Peyer's patch (tissue), 4 donors: Measurements from ENCODE around the gene GPRIN3. TPM values are rescaled to one million over a fixed set of nuclear protein-coding genes. Genes with fewer than 3 reads are reported as not detected.

ENCODE experiments used
- DNase-seq, 3 donors: peaks; one replicate each; pipeline ENCODE4 v3.0.0-alpha.2; 2017 to 2019
- H3K27ac ChIP-seq, 4 donors: fragments of 200-600 bp; sonication (generic); one replicate each; pipeline ENCODE4 v1.5.1; 2016 to 2019
- H3K27me3 ChIP-seq, 2 donors: fragments of 200-600 bp; sonication (generic); one replicate each; pipeline ENCODE4 v1.5.1; 2019
- H3K36me3 ChIP-seq, 3 donors: fragments of 200-600 bp; sonication (generic); one replicate each; pipeline ENCODE4 v1.5.1; 2016 to 2019
- H3K4me1 ChIP-seq, 4 donors: fragments of 200-600 bp; sonication (generic); one replicate each; pipeline ENCODE4 v1.5.1; 2016 to 2019
- H3K4me3 ChIP-seq, 4 donors: fragments of 200-600 bp; sonication (generic); 1 replicate in 3 of 4; 2 replicates in 1 of 4; pipeline ENCODE4 v1.5.1; 2016 to 2019; ENCODE audit warnings: mild to moderate bottlenecking in 1 of 4
- H3K9me3 ChIP-seq, 4 donors: fragments of 200-600 bp; sonication (generic); one replicate each; pipeline ENCODE4 v1.5.1; 2016 to 2019; ENCODE audit warnings: mild to moderate bottlenecking in 1 of 4
- CTCF ChIP-seq, 6 experiments: fragments of 450-650 bp in 4 of 6; fragments of 200-600 bp in 2 of 6; sonication (generic) in 1 of 6; IDR thresholded peaks; one replicate each; pipeline ENCODE4 v1.5.1; 2017 to 2019; ENCODE audit warnings: antibody characterized with exemption in 6 of 6, mild to moderate bottlenecking in 3 of 6, moderate library complexity in 1 of 6
- POLR2A ChIP-seq, 2 donors: fragments of 450-650 bp; IDR thresholded peaks; one replicate each; pipeline ENCODE4 v1.5.1; 2017; ENCODE audit warnings: antibody characterized with exemption in 2 of 2, mild to moderate bottlenecking in 2 of 2, moderate library complexity in 2 of 2
- total RNA-seq, 4 donors: library from RNA; depleted of rRNA; stranded (reverse); fragments of >200 nt; gene quantifications; one replicate each; pipeline ENCODE4 v1.1.0, GENCODE V29; 2016

Gene GPRIN3
- total RNA-seq = 10 to 100 TPM; 13.1 to 26.8 (median 17.8) TPM

GRCh38 chr4:89307446-89308160 lies at the start of gene GPRIN3:
GPRIN3 (minus strand) TSS chr4:89307800; CDS start chr4:89250110, 57,690 bp downstream.
- Histone ChIP-seq H3K27ac (peak within 1 kb of the TSS; percentile 74 to 86 (median 80)), H3K4me1 (peaks cover 0 to 23% (median 2%) of the 10 kb centered on the region in 4 donors), H3K4me3 (peak within 1 kb of the TSS; percentile 47 to 73 (median 68)), H3K36me3 (no peaks in the 10 kb centered on the region), H3K9me3 (no peaks in the 10 kb centered on the region), H3K27me3 (no peaks in the 10 kb centered on the region)
- TF ChIP-seq CTCF (IDR thresholded peaks at IDR 0.05) (peak in 4 of 6 experiments; percentile 4 to 29 (median 17)), POLR2A (IDR thresholded peaks at IDR 0.05) (peak in 1 of 2 donors; percentile 24)
- peak; percentile 56 to 77 (median 76) for DNase-seq

GRCh38 chr4:89357340-89357739 lies 49.7 kb upstream of the GPRIN3 start:
- TF ChIP-seq CTCF (IDR thresholded peaks at IDR 0.05) (no peak), POLR2A (IDR thresholded peaks at IDR 0.05) (no peak)
- Histone ChIP-seq H3K9me3 (no peaks in the 10 kb centered on the region), H3K36me3 (no peaks in the 10 kb centered on the region), H3K4me1 (no peaks in the 10 kb centered on the region), H3K4me3 (no peak overlapping the region), H3K27ac (no peak overlapping the region), H3K27me3 (no peaks in the 10 kb centered on the region)
- DNase-seq = no peak

GRCh38 chr4:89356086-89356485 lies 48.5 kb upstream of the GPRIN3 start:
- Histone ChIP-seq H3K4me3 (no peak overlapping the region), H3K9me3 (no peaks in the 10 kb centered on the region), H3K27ac (no peak overlapping the region), H3K27me3 (no peaks in the 10 kb centered on the region), H3K36me3 (no peaks in the 10 kb centered on the region), H3K4me1 (no peaks in the 10 kb centered on the region)
- no peak for TF ChIP-seq CTCF (IDR thresholded peaks at IDR 0.05)
- no peak for TF ChIP-seq POLR2A (IDR thresholded peaks at IDR 0.05)
- no peak for DNase-seq

- Histone ChIP-seq H3K36me3 (no peaks in the 10 kb centered on the region), H3K4me3 (no peak overlapping the region), H3K27ac (no peak overlapping the region), H3K4me1 (no peaks in the 10 kb centered on the region), H3K27me3 (no peaks in the 10 kb centered on the region), H3K9me3 (no peaks in the 10 kb centered on the region)
- no peak for TF ChIP-seq POLR2A (IDR thresholded peaks at IDR 0.05)
- no peak for TF ChIP-seq CTCF (IDR thresholded peaks at IDR 0.05)
- no peak for DNase-seq
Measured at GRCh38 chr4:89353514-89353913, 45.9 kb upstream of the GPRIN3 start.

- Histone ChIP-seq H3K4me1 (no peaks in the 10 kb centered on the region), H3K27ac (no peak overlapping the region), H3K4me3 (no peak overlapping the region), H3K27me3 (no peaks in the 10 kb centered on the region), H3K36me3 (no peaks in the 10 kb centered on the region), H3K9me3 (no peaks in the 10 kb centered on the region)
- TF ChIP-seq POLR2A (IDR thresholded peaks at IDR 0.05) (no peak), CTCF (IDR thresholded peaks at IDR 0.05) (no peak)
- DNase-seq = no peak
Measured at GRCh38 chr4:89352541-89352940, 44.9 kb upstream of the GPRIN3 start.
